Suprapubic skin (tissue), 4 donors: Measurements from ENCODE around the gene BRIP1.

ENCODE experiments used
- EP300 ChIP-seq: sonication (generic); formaldehyde crosslinking; IDR thresholded peaks from one replicate; pipeline ENCODE4 v1.6.1; 2017; ENCODE audit warnings: antibody characterized with exemption
- POLR2AphosphoS5 ChIP-seq, 3 donors: sonication (generic); formaldehyde crosslinking; IDR thresholded peaks; one replicate each; pipeline ENCODE4 v1.6.1; 2017; ENCODE audit warnings: antibody characterized with exemption in 3 of 3
- TF ChIP-seq, protein P1 (sequence below), 2 donors: fragments of 200-600 bp in 1 of 2; fragments of 450-650 bp in 1 of 2; sonication (generic) in 1 of 2; IDR thresholded peaks; one replicate each; pipeline ENCODE4 v1.5.1; 2016 to 2019; ENCODE audit warnings: antibody characterized with exemption in 2 of 2, mild to moderate bottlenecking in 1 of 2, moderate library complexity in 1 of 2

DNA sequence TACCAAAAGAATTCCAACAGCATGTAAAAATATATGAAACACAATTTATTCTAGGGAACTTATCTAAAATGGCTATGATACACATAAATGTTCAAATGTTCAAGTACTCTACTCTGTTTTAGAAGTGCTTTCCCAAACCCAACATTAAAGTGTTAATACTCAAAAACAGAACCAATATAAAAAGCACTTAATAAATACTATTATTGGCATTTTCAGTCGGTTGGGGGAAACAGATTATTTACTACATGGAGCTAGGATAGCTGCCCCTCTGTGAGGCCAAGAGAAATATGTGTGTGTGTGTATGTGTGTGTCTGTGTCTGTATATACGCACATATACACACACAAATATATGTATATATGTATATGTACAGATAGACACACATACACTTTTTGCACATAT lies 32.1 kb upstream of the BRIP1 start:
- no peak for TF ChIP-seq EP300
- TF ChIP-seq, protein P1, sequence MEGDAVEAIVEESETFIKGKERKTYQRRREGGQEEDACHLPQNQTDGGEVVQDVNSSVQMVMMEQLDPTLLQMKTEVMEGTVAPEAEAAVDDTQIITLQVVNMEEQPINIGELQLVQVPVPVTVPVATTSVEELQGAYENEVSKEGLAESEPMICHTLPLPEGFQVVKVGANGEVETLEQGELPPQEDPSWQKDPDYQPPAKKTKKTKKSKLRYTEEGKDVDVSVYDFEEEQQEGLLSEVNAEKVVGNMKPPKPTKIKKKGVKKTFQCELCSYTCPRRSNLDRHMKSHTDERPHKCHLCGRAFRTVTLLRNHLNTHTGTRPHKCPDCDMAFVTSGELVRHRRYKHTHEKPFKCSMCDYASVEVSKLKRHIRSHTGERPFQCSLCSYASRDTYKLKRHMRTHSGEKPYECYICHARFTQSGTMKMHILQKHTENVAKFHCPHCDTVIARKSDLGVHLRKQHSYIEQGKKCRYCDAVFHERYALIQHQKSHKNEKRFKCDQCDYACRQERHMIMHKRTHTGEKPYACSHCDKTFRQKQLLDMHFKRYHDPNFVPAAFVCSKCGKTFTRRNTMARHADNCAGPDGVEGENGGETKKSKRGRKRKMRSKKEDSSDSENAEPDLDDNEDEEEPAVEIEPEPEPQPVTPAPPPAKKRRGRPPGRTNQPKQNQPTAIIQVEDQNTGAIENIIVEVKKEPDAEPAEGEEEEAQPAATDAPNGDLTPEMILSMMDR (IDR thresholded peaks at IDR 0.05), result no peak
- TF ChIP-seq POLR2AphosphoS5 (IDR thresholded peaks at IDR 0.05), result no peak
